GM12878 (cell line): ENCODE measurements around the gene MCC. TPM values are rescaled to one million over a fixed set of nuclear protein-coding genes. Genes with fewer than 3 reads are reported as not detected.

ENCODE experiments used
- ATAC-seq: fragments of 200-7000 bp; cut with Tn5 transposase; 3 replicates; pipeline ENCODE4 v1.9.1; 2020; ENCODE audit warnings: mild to moderate bottlenecking, moderate library complexity
- BruUV-seq: library from RNA; stranded (reverse); fragments of 400-500 nt; replicated peaks from 2 replicates; lab custom pipeline; 2021; lab: Mats Ljungman, UMichigan
- CTCF ChIA-PET: fragments of 300-600 bp; sonication (Branson Sonifier 250); formaldehyde crosslinking; extraction: SDS; loops from one replicate; lab custom pipeline; 2021; ENCODE audit warnings: inconsistent platforms; lab: Yijun Ruan, JAX
- POLR2A ChIA-PET: fragments of 350-600 bp; formaldehyde crosslinking; extraction: SDS; loops from one replicate; lab custom pipeline; 2021; ENCODE audit warnings: inconsistent platforms; lab: Charles Lee
- RAD21 ChIA-PET: fragments of 300-600 bp; sonication (Branson Sonifier 250); formaldehyde crosslinking; loops from one replicate; lab custom pipeline; 2023; ENCODE audit warnings: antibody characterized with exemption; ENCODE audit not compliant: unreplicated experiment; lab: Charles Lee
- SMC1A ChIA-PET: fragments of 300-600 bp; sonication (Branson Sonifier 250); formaldehyde crosslinking; loops from one replicate; lab custom pipeline; 2023; ENCODE audit not compliant: unreplicated experiment, uncharacterized antibody; lab: Charles Lee
- DNase-seq: peaks from one replicate; pipeline ENCODE4 v3.0.0-alpha.2; 2011; ENCODE audit warnings: low read depth, low spot score
- FAIRE-seq: peaks from 3 replicates; lab custom pipeline; 2011; peaks lifted over from hg19 to GRCh38; lab: Jason Lieb, UNC
- H2AFZ ChIP-seq: 2 replicates; pipeline ENCODE4 v1.6.0; 2011; ENCODE audit warnings: low read depth, low read length, control low read depth; ENCODE audit not compliant: control insufficient read depth
- H3K27ac ChIP-seq: 2 replicates; pipeline ENCODE4 v1.5.1; 2011; ENCODE audit warnings: control low read depth; ENCODE audit not compliant: control insufficient read depth, insufficient read depth
- H3K27me3 ChIP-seq, 2 experiments: replicated peaks in 1 of 2; 2 replicates each; pipeline versions ENCODE4 v1.6.0 to v1.6.1; 2011; ENCODE audit warnings: low read length in 1 of 2; ENCODE audit not compliant: control insufficient read depth in 2 of 2, insufficient read depth in 2 of 2
- H3K36me3 ChIP-seq, 2 experiments: 2 replicates each; pipeline ENCODE4 v1.5.1; 2011; ENCODE audit warnings: low read length in 1 of 2; ENCODE audit not compliant: control insufficient read depth in 2 of 2, insufficient read depth in 2 of 2
- H3K4me1 ChIP-seq: 2 replicates; pipeline ENCODE4 v1.6.1; 2011; ENCODE audit warnings: mild to moderate bottlenecking, low read length, moderate library complexity, mixed read lengths; ENCODE audit not compliant: control insufficient read depth, insufficient read depth
- H3K4me2 ChIP-seq: 2 replicates; pipeline ENCODE4 v1.6.0; 2011; ENCODE audit warnings: control low read depth; ENCODE audit not compliant: control insufficient read depth, insufficient read depth
- H3K4me3 ChIP-seq: fragments of 200-600 bp; sonication (generic); 2 replicates; pipeline ENCODE4 v1.5.1; 2016
- H3K79me2 ChIP-seq: 2 replicates; pipeline ENCODE4 v1.6.0; 2011; ENCODE audit warnings: low read length; ENCODE audit not compliant: control insufficient read depth, insufficient read depth
- H3K9ac ChIP-seq: 2 replicates; pipeline ENCODE4 v1.8.0; 2011; ENCODE audit warnings: low read length, control low read depth, mixed read lengths; ENCODE audit not compliant: control insufficient read depth, insufficient read depth
- H3K9me3 ChIP-seq: replicated peaks from 3 replicates; pipeline ENCODE4 v1.5.1; 2011; ENCODE audit warnings: mild to moderate bottlenecking, low read length; ENCODE audit not compliant: control insufficient read depth, insufficient read depth
- H4K20me1 ChIP-seq: 2 replicates; pipeline ENCODE4 v1.6.0; 2011; ENCODE audit not compliant: control insufficient read depth, insufficient read depth
- RUNX3 ChIP-seq: IDR thresholded peaks from 2 replicates; pipeline ENCODE4 v1.6.1; 2012; ENCODE audit warnings: low read length, inconsistent platforms
- SKIL ChIP-seq: fragments of 450-650 bp; IDR thresholded peaks from 2 replicates; pipeline ENCODE4 v1.6.1; 2017; ENCODE audit warnings: mild to moderate bottlenecking, low read depth, inconsistent platforms; ENCODE audit not compliant: poor library complexity, severe bottlenecking
- ZBTB11 ChIP-seq: fragments of 450-650 bp; formaldehyde crosslinking; IDR thresholded peaks from 2 replicates; pipeline ENCODE4 v1.5.0; 2022; ENCODE audit warnings: mild to moderate bottlenecking, missing genetic modification characterization
- WGBS: methylation state at CpG from one replicate; pipeline ENCODE4 v1.1.6; 2016; ENCODE audit warnings: low lambda C conversion rate; ENCODE audit not compliant: insufficient replicate concordance, insufficient coverage; ENCODE audit errors: missing lambda C conversion rate; 5-methylcytosine and 5-hydroxymethylcytosine counted together
- in situ Hi-C: fragments of 300-500 bp; cut with MboI; formaldehyde crosslinking; loops from 9 replicates; pipeline ENCODE4 v1.14.3; 2018; ENCODE audit warnings: mixed read lengths
- intact Hi-C: fragments of 100-400 bp; cut with micrococcal nuclease; formaldehyde crosslinking; loops from one replicate; pipeline ENCODE4 v1.14.2; 2022; ENCODE audit not compliant: unreplicated experiment
- polyA plus RNA-seq, 11 experiments: library from polyadenylated mRNA; depleted of rRNA in 4 of 11; unstranded in 6 of 11; stranded (reverse) in 5 of 11; fragments of >200 nt; fragmentation: Nextera tagmentation in 4 of 11; fragmentation: Illumina TruSeq in 1 of 11; extraction: Ambion mirVana in 4 of 11; extraction: Trizol in 1 of 11; gene quantifications; 1 replicate in 1 of 11; 2 replicates in 10 of 11; pipeline versions ENCODE4 v1.2.1 to v1.2.3, GENCODE V29; 2011 to 2016; ENCODE audit warnings: inconsistent platforms in 2 of 11, missing spikeins in 2 of 11, low read depth in 1 of 11
- total RNA-seq, 4 experiments: library from RNA; depleted of rRNA in 3 of 4; stranded (reverse); fragments of >200 nt in 3 of 4; fragmentation: Illumina TruSeq in 1 of 4; extraction: Trizol in 1 of 4; gene quantifications; 2 replicates each; pipeline versions ENCODE4 v1.2.1 to v1.2.3, GENCODE V29; 2013 to 2021

The MCC gene
- total and polyA plus RNA-seq, 10 of the 15 experiments (the other 5 are each of a cell fraction or from before 2014, with no cell fraction given), result 0.03 to 0.86 (median 0.16) TPM

- POLR2A ChIA-PET, result no interaction called here
- no peaks in the 10 kb centered on the region for H3K79me2 ChIP-seq
- no peak overlapping the region for H2AFZ ChIP-seq
- H3K9me3 ChIP-seq, result no peaks in the 10 kb centered on the region
- H3K4me1 ChIP-seq, result no peaks in the 10 kb centered on the region
- SMC1A ChIA-PET, result no interaction called here
- RAD21 ChIA-PET, result no interaction called here
- no peak overlapping the region for H3K9ac ChIP-seq
- H3K4me3 ChIP-seq, result no peak overlapping the region
- H4K20me1 ChIP-seq, result no peaks in the 10 kb centered on the region
- H3K27ac ChIP-seq, result no peak overlapping the region
- 0% methylated on average over 1 of the region's 1 CpG for WGBS
- no peak overlapping the region for H3K4me2 ChIP-seq
- TF ChIP-seq SKIL (no peak), ZBTB11 (CRISPR knock-in tag) (no peak), RUNX3 (no peak)
- CTCF ChIA-PET, result no interaction called here
- in situ Hi-C loops (no loop called here), intact Hi-C loops (no loop called here)
- FAIRE-seq (no peak), DNase-seq (no peak), ATAC-seq (no peak)
- H3K36me3 ChIP-seq, result no peaks in the 10 kb centered on the region
- BruUV-seq, result no TSS peak
- H3K27me3 ChIP-seq, result peaks cover 0 to 2% of the 10 kb centered on the region in 2 experiments; a peak in 2 of 4 replicates
Measured at GRCh38 chr5:113181409-113181808, 306.8 kb downstream of the MCC start.
